Calu3 (cell line): ENCODE measurements around the gene LRIG3. TPM values are rescaled to one million over a fixed set of nuclear protein-coding genes. Genes with fewer than 3 reads are reported as not detected.

Experiments
- BruUV-seq: library from RNA; stranded (reverse); fragments of 400-500 nt; replicated peaks from 2 replicates; lab custom pipeline; 2021; lab: Mats Ljungman, UMichigan
- CTCF ChIA-PET: fragments of 300-600 bp; sonication (Branson Sonifier 250); formaldehyde crosslinking; loops from one replicate; lab custom pipeline; 2022; ENCODE audit warnings: antibody characterized with exemption; lab: Charles Lee
- DNase-seq: peaks from one replicate; pipeline ENCODE4 v3.0.0; 2022
- H3K27ac Mint-ChIP-seq: one replicate; pipeline ENCODE4 v1.8.0; 2022; ENCODE audit warnings: mixed read lengths; ENCODE audit not compliant: unreplicated experiment
- H3K27me3 Mint-ChIP-seq: one replicate; pipeline ENCODE4 v1.8.0; 2022; ENCODE audit warnings: mixed read lengths; ENCODE audit not compliant: unreplicated experiment
- H3K36me3 Mint-ChIP-seq: one replicate; pipeline ENCODE4 v1.8.0; 2022; ENCODE audit warnings: mild to moderate bottlenecking, moderate library complexity, mixed read lengths; ENCODE audit not compliant: insufficient read depth, unreplicated experiment
- H3K4me1 Mint-ChIP-seq: one replicate; pipeline ENCODE4 v1.8.0; 2022; ENCODE audit warnings: mild to moderate bottlenecking, low read depth, mixed read lengths; ENCODE audit not compliant: unreplicated experiment
- H3K4me3 Mint-ChIP-seq: one replicate; pipeline ENCODE4 v1.8.0; 2022; ENCODE audit warnings: mild to moderate bottlenecking, low read depth, moderate library complexity, mixed read lengths; ENCODE audit not compliant: unreplicated experiment
- H3K9me3 Mint-ChIP-seq: one replicate; pipeline ENCODE4 v1.8.0; 2022; ENCODE audit warnings: low read depth, mixed read lengths; ENCODE audit not compliant: unreplicated experiment
- intact Hi-C: fragments of 100-400 bp; cut with micrococcal nuclease; formaldehyde crosslinking; loops from one replicate; pipeline ENCODE4 v1.10.0; 2022; ENCODE audit not compliant: unreplicated experiment
- total RNA-seq: library from RNA; stranded (reverse); gene quantifications from 2 replicates; pipeline ENCODE4 v1.2.3, GENCODE V29; 2022
- TF ChIP-seq, protein P1 (sequence below): fragments of 200-600 bp; IDR thresholded peaks from one replicate; pipeline ENCODE4 v1.8.0; 2022; ENCODE audit warnings: antibody characterized with exemption; ENCODE audit not compliant: unreplicated experiment

Gene LRIG3
- total RNA-seq, 1 experiment from 2014 or later: 357 TPM

DNA sequence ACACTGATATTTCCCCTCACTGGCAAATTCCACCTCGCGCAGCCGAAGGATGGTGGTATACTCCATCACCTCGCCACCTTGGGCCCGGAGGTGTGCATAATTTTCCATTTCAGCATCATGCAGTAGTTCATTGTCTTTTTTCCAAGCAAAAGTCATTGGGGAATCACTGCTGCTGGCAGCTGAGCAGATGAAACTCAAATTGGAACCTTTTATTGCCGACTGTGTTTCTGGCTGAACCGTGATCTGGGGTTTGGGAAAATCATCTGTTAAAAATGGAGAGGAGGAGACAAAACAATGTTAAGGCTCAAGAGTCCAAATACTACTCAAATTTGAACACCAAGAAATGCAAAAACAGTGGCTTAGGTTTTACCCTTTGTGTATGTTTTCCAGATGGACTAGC lies 39.7 kb downstream of the LRIG3 start:
- Mint-ChIP-seq H3K27me3 (no peaks in the 10 kb centered on the region), H3K4me1 (peaks cover 59% of the 10 kb centered on the region), H3K9me3 (no peaks in the 10 kb centered on the region), H3K36me3 (peaks cover 96% of the 10 kb centered on the region), H3K27ac (peak overlapping the region; percentile 35), H3K4me3 (no peak overlapping the region)
- intact Hi-C loops: no loop called here
- BruUV-seq: no TSS peak
- no peak for DNase-seq
- CTCF ChIA-PET: no interaction called here
- TF ChIP-seq, protein P1, sequence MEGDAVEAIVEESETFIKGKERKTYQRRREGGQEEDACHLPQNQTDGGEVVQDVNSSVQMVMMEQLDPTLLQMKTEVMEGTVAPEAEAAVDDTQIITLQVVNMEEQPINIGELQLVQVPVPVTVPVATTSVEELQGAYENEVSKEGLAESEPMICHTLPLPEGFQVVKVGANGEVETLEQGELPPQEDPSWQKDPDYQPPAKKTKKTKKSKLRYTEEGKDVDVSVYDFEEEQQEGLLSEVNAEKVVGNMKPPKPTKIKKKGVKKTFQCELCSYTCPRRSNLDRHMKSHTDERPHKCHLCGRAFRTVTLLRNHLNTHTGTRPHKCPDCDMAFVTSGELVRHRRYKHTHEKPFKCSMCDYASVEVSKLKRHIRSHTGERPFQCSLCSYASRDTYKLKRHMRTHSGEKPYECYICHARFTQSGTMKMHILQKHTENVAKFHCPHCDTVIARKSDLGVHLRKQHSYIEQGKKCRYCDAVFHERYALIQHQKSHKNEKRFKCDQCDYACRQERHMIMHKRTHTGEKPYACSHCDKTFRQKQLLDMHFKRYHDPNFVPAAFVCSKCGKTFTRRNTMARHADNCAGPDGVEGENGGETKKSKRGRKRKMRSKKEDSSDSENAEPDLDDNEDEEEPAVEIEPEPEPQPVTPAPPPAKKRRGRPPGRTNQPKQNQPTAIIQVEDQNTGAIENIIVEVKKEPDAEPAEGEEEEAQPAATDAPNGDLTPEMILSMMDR: no peak

DNA sequence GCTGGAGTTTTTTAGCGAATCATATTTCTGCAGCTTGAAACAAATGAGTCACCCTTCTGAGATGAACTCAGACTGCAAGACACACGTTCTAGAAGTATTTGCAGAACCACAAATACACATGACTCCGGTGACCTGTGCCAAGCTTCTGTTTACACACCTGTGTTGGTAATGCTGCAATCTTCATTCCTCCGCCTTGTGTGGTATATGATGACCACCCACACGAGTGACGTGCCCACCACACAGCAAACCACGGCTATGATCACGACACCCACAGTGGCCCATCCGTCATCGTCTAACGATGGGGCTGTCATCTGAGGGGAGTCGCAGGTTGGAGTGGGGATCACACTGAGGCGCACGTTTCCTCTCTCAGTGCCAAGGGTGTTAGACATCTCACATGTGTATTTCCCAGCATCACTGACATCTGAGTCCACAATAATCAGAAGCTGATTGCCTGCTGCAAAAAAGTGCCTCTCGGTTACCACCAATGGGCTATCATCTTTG lies 43.0 kb downstream of the LRIG3 start:
- DNase-seq: peak; percentile 86
- Mint-ChIP-seq H3K9me3 (no peaks in the 10 kb centered on the region), H3K27ac (peak overlapping the region; percentile 86), H3K4me1 (peaks cover 55% of the 10 kb centered on the region), H3K27me3 (no peaks in the 10 kb centered on the region), H3K4me3 (peak overlapping the region; percentile 22), H3K36me3 (peaks cover 99% of the 10 kb centered on the region)
- TF ChIP-seq, protein P1: no peak
- intact Hi-C loops: loop anchor here (1.0 kb wide), 1 partner anchor 48 kb away; no protein-coding TSS in a partner anchor
- BruUV-seq: no TSS peak
- CTCF ChIA-PET: interaction anchor here (0.7 to 2.7 kb wide), 8 partner anchors 11 to 894 kb away, joined by 3 to 13 read pairs (median 3); no protein-coding TSS in a partner anchor

DNA sequence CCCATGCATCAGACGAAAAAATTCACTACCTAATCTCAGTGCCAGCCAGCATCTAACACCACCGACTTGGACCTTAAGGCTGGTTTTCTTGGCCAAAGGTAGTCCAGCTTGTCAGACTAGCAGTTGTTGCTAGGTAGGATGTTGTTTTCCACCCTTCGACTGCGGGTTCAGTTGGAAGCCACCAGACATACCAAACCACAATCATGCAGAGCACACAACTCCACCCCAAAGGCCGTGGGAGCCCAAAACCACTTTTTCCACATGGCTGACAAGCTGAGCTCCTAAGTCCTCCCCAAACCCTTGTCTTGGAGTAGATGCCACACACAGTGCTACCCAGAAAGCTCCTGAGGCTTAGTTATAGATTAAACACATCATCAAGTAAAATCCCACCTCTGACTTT lies 46.8 kb downstream of the LRIG3 start:
- H3K4me3 Mint-ChIP-seq: no peak overlapping the region
- no peak overlapping the region for H3K27ac Mint-ChIP-seq
- DNase-seq: no peak
- H3K36me3 Mint-ChIP-seq: peaks cover 82% of the 10 kb centered on the region
- CTCF ChIA-PET: interaction anchor here (0.7 kb wide), 1 partner anchor 56 kb away, joined by 3 read pairs; no protein-coding TSS in a partner anchor
- no TSS peak for BruUV-seq
- H3K27me3 Mint-ChIP-seq: no peaks in the 10 kb centered on the region
- intact Hi-C loops: no loop called here
- no peaks in the 10 kb centered on the region for H3K9me3 Mint-ChIP-seq
- TF ChIP-seq, protein P1: no peak
- peaks cover 34% of the 10 kb centered on the region for H3K4me1 Mint-ChIP-seq

DNA sequence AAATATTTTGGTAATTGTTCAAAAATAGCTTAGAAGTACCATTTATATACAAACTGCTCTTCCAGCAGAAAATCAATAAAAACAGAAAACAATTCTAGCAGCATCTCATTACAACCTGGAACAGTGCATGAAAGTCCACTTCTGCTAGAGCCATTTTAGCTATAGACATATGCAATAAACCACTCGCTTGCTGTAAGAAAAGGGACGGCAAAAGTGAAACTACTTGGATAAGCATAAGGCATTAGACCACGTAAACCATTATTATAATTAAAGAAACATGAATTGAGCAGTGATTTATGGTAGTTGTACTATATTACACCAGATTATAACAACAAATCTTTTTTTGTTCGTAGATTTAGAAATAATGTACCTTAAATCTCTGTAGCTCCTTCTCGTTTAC lies 48.7 kb downstream of the LRIG3 start:
- intact Hi-C loops: no loop called here
- Mint-ChIP-seq H3K36me3 (peaks cover 62% of the 10 kb centered on the region), H3K27me3 (no peaks in the 10 kb centered on the region), H3K4me1 (peaks cover 16% of the 10 kb centered on the region), H3K4me3 (no peak overlapping the region), H3K9me3 (no peaks in the 10 kb centered on the region), H3K27ac (no peak overlapping the region)
- DNase-seq: no peak
- BruUV-seq: no TSS peak
- TF ChIP-seq, protein P1: no peak
- CTCF ChIA-PET: no interaction called here
